ENCODE data around the gene RPS6KB2. TPM values are rescaled to one million over a fixed set of nuclear protein-coding genes. Genes with fewer than 3 reads are reported as not detected.
A peak's percentile ranks its signal among the peaks of the same experiment; 100 is the strongest.

RPS6KB2 gene
- total and polyA plus RNA-seq, 9 of the 15 experiments (the other 6 are each of a cell fraction or from before 2014, with no cell fraction given): 0.42 to 122 (median 82.6) TPM

GRCh38 chr11:67391304-67392182 is 36.8 kb upstream of the RPS6KB2 start, which contains the start of gene RAD9A (continued):
- TF ChIP-seq ZNF23 (CRISPR knock-in tag; IDR thresholded peaks at IDR 0.05) (no peak), HOXB6 (CRISPR knock-in tag; IDR thresholded peaks at IDR 0.05; ENCODE audit: borderline replicate concordance) (no peak), POLR3G (IDR thresholded peaks at IDR 0.05; ENCODE audit: extremely low read depth, insufficient read length, insufficient replicate concordance) (no peak), ZC3H4 (CRISPR knock-in tag; IDR thresholded peaks at IDR 0.05; ENCODE audit: borderline replicate concordance) (no peak; the same call in 1 of the 2 replicates), NR2F6 (CRISPR knock-in tag; IDR thresholded peaks at IDR 0.05) (no peak), ZBTB1 (CRISPR knock-in tag; IDR thresholded peaks at IDR 0.05; ENCODE audit: borderline replicate concordance, low read depth) (no peak), ELF1 (tag; IDR thresholded peaks at IDR 0.05) (peak; percentile 33; the same call in 1 of the 2 replicates), ZNF445 (CRISPR knock-in tag; IDR thresholded peaks at IDR 0.05; ENCODE audit: low read depth) (no peak), ZNF584 (CRISPR knock-in tag; IDR thresholded peaks at IDR 0.05; ENCODE audit: low read depth) (no peak), SIN3B (IDR thresholded peaks at IDR 0.05; ENCODE audit: low read depth) (peak; percentile 90), ZNF280A (IDR thresholded peaks at IDR 0.05; ENCODE audit: low read depth, partially characterized antibody) (no peak), HNRNPUL1 (IDR thresholded peaks at IDR 0.05; ENCODE audit: low read length) (no peak), POLR2AphosphoS5 (IDR thresholded peaks at IDR 0.05; ENCODE audit: control insufficient read depth, insufficient read depth, low read depth, low read length) (no peak), CTBP1 (IDR thresholded peaks at IDR 0.05; ENCODE audit: borderline replicate concordance) (peak; percentile 35; the same call in 1 of the 2 replicates), MXI1 (IDR thresholded peaks at IDR 0.05; ENCODE audit: low read depth, low read length) (peak; percentile 56; the same call in 1 of the 2 replicates), ASH1L (IDR thresholded peaks at IDR 0.05; ENCODE audit: borderline replicate concordance, low read depth, partially characterized antibody) (no peak), TAF1 (IDR thresholded peaks at IDR 0.05; ENCODE audit: control insufficient read depth, extremely low read depth, insufficient read depth, low read length, severe bottlenecking) (peak; percentile 63)
- TF ChIP-seq, protein P1, sequence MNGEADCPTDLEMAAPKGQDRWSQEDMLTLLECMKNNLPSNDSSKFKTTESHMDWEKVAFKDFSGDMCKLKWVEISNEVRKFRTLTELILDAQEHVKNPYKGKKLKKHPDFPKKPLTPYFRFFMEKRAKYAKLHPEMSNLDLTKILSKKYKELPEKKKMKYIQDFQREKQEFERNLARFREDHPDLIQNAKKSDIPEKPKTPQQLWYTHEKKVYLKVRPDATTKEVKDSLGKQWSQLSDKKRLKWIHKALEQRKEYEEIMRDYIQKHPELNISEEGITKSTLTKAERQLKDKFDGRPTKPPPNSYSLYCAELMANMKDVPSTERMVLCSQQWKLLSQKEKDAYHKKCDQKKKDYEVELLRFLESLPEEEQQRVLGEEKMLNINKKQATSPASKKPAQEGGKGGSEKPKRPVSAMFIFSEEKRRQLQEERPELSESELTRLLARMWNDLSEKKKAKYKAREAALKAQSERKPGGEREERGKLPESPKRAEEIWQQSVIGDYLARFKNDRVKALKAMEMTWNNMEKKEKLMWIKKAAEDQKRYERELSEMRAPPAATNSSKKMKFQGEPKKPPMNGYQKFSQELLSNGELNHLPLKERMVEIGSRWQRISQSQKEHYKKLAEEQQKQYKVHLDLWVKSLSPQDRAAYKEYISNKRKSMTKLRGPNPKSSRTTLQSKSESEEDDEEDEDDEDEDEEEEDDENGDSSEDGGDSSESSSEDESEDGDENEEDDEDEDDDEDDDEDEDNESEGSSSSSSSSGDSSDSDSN (IDR thresholded peaks at IDR 0.05; ENCODE audit: borderline replicate concordance in 1 of 2, low read depth in 2 of 2, low read length in 2 of 2): 0 out of 4 replicates have a peak, but pooled peaks of 1 of the 2 experiments have one; percentile 34
- TF ChIP-seq, protein P2, sequence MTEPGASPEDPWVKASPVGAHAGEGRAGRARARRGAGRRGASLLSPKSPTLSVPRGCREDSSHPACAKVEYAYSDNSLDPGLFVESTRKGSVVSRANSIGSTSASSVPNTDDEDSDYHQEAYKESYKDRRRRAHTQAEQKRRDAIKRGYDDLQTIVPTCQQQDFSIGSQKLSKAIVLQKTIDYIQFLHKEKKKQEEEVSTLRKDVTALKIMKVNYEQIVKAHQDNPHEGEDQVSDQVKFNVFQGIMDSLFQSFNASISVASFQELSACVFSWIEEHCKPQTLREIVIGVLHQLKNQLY (CRISPR knock-in tag; conservative IDR thresholded peaks at IDR 0.05): peak in 1 of 2 experiments; percentile 84; a peak in 2 of 4 replicates
- TF ChIP-seq, protein P3, sequence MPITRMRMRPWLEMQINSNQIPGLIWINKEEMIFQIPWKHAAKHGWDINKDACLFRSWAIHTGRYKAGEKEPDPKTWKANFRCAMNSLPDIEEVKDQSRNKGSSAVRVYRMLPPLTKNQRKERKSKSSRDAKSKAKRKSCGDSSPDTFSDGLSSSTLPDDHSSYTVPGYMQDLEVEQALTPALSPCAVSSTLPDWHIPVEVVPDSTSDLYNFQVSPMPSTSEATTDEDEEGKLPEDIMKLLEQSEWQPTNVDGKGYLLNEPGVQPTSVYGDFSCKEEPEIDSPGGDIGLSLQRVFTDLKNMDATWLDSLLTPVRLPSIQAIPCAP (CRISPR knock-in tag; IDR thresholded peaks at IDR 0.05; ENCODE audit: borderline replicate concordance): no peak

Data from K562 (cell line).